Hematopoietic multipotent progenitor cell treated with erythropoietin and hydrocortisone succinate and interleukin-3 and kit ligand, for 6 days (in vitro differentiated cells): ENCODE results near the gene COL19A1.
"Not testable (repeated sequence)": the region's sequence is repeated elsewhere in the genome, so short reads cannot be mapped to it uniquely, and the experiment has no call there.

Experiments used
- DNase-seq: peaks from one replicate; pipeline ENCODE4 v3.0.0-alpha.2; 2015

Gene COL19A1

DNA sequence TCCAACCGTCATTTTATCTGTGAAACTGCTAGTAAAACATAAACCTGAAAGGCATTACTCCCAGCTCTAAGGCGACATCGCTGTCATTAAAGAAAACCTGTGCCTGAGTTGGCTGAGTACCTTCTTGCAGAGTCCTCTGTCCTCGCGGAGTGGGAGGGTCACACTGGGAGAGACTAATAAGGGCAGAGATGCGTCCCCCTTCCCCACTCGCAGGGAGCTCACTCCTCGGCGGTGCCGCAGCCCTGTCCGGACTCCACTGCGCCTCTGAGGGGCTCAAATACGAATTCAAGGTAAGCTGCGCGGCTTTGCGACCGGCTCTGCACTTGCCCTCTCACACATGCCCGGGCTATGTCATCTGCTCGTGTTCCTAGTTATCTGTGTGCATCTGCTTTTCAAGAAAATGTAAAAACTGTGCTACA, at the start of gene COL19A1:
Gene COL19A1, plus strand, starts transcription at position 206 of the 419 bp plus-strand sequence. CDS start 13,012 bp downstream, outside the sequence.
- peak; percentile 13 for DNase-seq

DNA sequence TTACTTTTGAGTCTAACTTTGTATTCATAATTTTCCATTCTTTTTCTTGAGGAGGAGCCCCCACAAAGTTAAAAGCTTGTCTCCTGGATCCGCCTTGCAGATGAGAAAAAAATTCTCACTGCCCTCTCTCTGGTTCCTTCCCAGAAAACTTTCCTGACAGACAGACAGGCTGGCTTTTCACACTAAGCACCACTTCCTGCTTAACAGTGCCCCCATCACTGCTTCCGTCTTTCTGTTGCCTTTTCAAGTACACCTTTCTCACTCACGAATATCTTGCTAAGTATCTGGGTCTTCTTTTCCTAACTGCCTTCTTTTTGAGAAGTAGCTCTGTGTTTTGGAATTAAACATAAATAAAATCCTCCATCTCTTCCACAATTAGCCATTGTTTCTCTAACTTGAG, 49.8 kb upstream of the COL19A1 start:
- DNase-seq: no peak

DNA sequence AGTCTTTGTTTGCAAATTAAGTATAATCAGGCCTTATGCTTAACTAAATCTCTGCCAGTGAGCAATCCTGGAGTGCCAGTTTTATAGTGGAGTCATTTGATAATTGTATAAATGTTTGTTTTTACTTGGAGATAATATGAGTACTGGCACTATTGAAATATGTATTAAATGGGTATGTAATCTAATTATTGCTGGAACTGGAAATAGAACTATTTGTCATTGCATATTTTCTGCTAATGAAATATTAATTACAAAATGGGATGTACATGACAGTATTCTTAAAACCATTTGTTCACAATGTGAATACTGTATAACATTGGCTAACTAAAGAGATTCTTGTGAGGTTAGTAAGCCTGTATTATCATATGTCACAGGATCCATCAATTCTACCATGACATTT, 49.0 kb upstream of the COL19A1 start:
- no peak for DNase-seq

DNA sequence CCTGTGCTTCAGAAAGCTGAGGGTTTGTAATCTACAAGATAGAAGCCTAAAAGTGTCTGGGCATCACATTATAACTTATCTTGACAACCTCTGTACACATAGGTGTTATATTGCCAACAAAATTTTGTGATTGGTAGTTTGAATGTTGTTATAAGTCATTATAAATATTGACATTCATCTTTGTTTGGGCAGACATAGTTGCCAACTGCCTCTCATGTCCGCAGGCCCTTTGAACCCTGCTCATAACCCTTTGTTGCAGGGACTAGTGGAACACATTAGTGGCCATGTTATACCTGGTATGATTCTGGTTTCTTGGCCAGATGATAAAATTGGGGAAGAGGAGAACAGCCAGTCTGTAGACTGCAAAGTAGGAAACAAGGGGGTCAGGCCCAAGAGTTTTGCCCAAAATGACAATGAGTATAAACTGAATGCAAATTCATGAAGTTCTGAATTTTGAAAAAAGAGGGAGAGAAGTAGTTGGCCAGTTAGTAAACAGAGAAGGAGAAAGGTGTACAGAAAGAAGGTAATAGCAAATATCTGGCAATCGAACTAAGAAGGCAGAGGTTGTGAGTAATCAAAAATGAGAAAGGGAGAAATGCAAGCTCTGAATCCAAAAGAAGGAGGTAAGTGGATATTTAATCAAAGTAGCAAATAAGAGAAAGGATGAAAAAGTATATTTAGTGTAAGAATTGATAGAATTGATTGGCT, 48.0 kb upstream of the COL19A1 start:
- DNase-seq: no peak

- DNase-seq: no peak
Observed at GRCh38 chr6:69819138-69819537, 47.2 kb upstream of the COL19A1 start.

GRCh38 chr6:69820018-69820417, 46.3 kb upstream of the COL19A1 start:
- no peak for DNase-seq

- DNase-seq: no peak
Observed at GRCh38 chr6:69820438-69820837, 45.9 kb upstream of the COL19A1 start.

- not testable (repeated sequence) for DNase-seq
Observed at GRCh38 chr6:69824355-69824754, 42.0 kb upstream of the COL19A1 start.

DNA sequence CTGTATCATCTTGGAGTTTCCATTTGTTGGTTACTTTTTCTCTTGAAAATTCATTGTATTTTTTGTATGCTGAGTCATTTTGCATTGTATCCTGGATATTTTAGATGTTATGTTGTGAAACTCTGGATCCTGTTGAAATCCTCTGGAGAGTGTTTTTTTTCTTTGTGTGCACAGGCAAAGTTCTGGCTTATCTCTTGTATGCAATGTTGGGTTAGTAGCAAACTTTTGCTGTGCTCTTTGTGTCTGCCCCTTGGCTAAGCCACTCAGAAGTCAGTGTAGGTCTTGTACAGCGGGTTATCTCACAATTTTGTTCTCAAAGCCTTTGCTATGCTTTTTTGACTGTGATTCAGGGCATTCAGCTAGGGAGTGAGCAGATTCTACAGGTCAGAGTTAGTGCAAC, 40.5 kb upstream of the COL19A1 start:
- DNase-seq: no peak

- DNase-seq: no peak
Observed at GRCh38 chr6:69827276-69827893, 39.0 kb upstream of the COL19A1 start.

- DNase-seq: no peak
Observed at GRCh38 chr6:69832558-69832957, 33.8 kb upstream of the COL19A1 start.

DNA sequence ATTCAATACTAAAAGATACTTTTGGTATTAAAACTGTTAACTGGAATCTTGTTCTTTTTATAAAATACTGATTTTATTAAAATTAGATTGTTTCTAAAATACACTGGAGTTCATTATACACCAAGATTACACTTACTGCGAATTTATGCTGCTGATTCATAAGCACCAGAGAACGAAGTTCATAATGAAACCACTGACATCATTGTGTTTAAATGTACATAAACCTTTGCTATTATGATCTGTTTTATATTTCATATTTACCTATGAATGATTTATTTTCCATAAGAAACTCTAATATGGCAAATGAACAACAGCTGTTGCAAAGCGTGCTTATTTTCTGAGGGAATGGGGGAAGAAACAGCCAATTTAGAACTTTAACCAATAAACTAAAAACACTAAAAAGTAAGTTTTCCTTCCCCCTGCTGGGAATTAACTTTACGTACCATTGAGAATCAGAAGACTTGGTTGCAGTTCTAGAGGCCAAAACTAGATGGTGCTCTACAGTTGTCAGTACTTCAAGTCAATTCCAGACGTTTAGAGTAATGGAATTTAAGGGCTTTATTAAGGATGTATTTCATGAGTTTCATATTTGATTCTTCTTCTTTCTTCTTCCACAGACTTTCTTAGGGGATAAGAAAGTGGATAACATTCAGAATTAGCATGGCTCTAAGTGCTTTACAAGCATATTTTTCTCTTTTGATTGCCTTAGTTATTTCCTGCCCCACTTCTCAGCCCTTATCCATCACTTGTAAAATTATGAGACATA, 30.8 kb upstream of the COL19A1 start:
- peak; percentile 73 for DNase-seq

DNA sequence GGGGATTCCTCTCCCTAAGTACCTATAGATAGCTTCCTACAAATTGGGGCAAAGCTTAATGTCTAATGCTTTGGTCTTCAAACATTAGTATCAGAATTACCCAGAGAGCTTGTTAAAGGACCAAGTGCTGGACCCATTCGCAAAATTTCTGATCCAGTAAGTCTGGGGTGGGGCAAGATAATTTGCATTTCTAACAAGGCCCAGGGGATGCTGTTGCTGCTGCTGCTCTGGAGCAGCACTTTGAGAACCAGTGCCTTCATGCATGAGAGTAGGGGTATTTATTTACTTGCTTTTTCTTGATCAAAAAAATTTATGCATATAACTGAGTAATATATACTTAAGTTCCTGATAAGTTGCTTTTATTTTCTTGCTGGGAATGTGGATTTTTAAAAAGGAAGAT, 24.5 kb upstream of the COL19A1 start:
- no peak for DNase-seq

- DNase-seq: no peak
Observed at GRCh38 chr6:69843189-69843588, 23.2 kb upstream of the COL19A1 start.

DNA sequence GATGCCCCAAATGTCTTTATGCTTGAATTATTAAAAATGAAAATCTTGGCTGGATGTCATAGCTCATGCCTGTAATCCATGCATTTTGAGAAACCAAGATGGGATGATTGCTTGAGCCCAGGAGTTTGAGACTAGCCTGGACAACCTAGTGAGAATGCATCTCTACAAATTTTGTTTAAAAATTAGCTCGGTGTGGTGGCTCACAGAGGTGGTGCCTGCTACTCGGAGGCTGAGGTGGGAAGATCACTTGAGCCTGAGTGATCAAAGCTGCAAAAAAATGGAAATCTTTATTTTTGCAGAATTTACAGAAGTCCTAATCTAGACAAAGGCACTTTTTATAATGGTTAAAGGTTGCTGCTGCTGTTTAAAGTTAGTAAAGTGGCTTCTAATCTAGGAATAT, 20.0 kb upstream of the COL19A1 start:
- no peak for DNase-seq

DNA sequence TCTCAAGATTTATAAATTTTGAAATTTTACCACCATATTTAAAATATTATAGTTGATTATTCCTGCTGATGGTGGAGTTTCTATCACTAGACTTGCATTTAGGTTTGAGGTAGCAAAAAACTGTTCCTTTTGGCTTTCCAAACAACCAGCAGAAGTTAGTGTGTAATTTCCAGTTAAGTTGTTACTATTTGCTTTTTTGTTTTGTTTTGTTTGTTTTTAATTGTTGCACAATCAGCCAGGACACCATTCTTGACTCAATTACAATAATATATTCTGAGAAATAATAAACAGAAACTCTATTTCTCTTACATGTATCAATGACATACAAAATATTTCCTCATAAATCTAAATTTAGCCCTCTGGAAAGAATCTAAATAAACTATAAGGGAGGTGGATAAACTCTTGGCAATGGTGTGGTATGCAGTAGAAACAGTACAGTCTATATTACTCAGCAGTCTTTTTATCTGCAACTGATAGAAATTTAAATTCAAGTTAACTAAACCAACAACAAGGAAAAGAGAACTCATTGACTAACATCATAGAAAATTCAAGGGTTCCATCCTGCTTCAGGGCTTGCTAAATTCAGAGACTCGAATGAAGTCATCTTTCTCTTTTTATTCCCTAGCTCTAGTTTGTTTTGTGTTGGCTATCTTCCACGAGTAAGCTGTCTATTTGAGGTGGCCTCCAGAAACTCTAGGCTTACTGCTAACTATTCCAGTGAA, 19.4 kb upstream of the COL19A1 start:
- DNase-seq: no peak

- DNase-seq: no peak
Observed at GRCh38 chr6:69847492-69847788, 18.9 kb upstream of the COL19A1 start.

GRCh38 chr6:69848552-69848951, 17.8 kb upstream of the COL19A1 start:
- no peak for DNase-seq

DNA sequence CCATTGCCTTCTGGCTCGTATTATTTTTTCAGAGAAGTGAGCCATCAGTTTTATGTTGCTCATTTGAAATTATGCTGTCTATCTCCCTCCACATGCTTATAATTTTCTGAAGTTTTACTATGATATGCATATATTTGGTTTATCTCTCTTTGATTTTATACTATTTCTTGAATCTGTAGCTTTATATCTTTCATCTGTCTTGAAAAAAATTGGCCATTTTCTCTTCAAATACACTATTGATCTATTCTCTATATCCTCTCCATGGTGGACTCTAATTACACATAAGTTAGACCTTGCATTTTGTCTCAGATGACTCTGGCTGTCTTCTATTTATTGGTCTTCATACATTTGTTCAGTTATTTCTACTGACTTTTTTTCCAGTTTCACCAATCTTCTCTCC, 13.7 kb upstream of the COL19A1 start:
- no peak for DNase-seq

- DNase-seq: no peak
Observed at GRCh38 chr6:69861986-69862385, 4.4 kb upstream of the COL19A1 start.

DNA sequence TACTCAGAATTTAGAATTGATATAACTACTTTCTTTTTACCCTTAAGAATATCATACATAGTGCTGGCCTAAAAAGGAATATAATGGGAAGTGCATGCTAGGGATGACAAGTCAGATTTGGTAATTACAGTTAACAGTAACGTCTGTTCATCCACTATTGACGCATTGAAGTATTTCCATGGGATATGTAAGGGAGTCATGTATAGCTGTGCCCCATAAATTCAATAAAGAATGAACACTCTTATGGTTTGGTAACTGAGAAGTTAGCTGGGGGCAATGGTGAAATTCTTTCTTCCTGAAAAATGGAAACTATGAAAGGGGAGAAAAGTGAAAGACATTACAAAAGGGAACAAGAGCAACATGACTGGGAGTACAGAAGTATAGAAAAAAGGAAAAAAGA, 2.6 kb upstream of the COL19A1 start:
- no peak for DNase-seq

- DNase-seq: no peak
Observed at GRCh38 chr6:69865126-69865525, 1.2 kb upstream of the COL19A1 start.
